ENCODE results near the gene RAVER1.

- TF ChIP-seq, protein P1, sequence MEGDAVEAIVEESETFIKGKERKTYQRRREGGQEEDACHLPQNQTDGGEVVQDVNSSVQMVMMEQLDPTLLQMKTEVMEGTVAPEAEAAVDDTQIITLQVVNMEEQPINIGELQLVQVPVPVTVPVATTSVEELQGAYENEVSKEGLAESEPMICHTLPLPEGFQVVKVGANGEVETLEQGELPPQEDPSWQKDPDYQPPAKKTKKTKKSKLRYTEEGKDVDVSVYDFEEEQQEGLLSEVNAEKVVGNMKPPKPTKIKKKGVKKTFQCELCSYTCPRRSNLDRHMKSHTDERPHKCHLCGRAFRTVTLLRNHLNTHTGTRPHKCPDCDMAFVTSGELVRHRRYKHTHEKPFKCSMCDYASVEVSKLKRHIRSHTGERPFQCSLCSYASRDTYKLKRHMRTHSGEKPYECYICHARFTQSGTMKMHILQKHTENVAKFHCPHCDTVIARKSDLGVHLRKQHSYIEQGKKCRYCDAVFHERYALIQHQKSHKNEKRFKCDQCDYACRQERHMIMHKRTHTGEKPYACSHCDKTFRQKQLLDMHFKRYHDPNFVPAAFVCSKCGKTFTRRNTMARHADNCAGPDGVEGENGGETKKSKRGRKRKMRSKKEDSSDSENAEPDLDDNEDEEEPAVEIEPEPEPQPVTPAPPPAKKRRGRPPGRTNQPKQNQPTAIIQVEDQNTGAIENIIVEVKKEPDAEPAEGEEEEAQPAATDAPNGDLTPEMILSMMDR (IDR thresholded peaks at IDR 0.05; ENCODE audit: borderline replicate concordance, extremely low read depth, low read length, poor library complexity, severe bottlenecking) = no peak
- no peak for TF ChIP-seq EZH2 (IDR thresholded peaks at IDR 0.05; ENCODE audit: borderline replicate concordance, low read depth, low read length, severe bottlenecking)
Observed at GRCh38 chr19:10295847-10296591, 37.3 kb downstream of the RAVER1 start.
